HG03159 (cell line): ENCODE results near the gene PATZ1.

Source experiments
- ATAC-seq: cut with Tn5 transposase; IDR thresholded peaks from one replicate; pipeline ENCODE4 v1.9.1; 2021; ENCODE audit warnings: mild to moderate bottlenecking, moderate library complexity; ENCODE audit not compliant: unreplicated experiment

The PATZ1 gene

DNA sequence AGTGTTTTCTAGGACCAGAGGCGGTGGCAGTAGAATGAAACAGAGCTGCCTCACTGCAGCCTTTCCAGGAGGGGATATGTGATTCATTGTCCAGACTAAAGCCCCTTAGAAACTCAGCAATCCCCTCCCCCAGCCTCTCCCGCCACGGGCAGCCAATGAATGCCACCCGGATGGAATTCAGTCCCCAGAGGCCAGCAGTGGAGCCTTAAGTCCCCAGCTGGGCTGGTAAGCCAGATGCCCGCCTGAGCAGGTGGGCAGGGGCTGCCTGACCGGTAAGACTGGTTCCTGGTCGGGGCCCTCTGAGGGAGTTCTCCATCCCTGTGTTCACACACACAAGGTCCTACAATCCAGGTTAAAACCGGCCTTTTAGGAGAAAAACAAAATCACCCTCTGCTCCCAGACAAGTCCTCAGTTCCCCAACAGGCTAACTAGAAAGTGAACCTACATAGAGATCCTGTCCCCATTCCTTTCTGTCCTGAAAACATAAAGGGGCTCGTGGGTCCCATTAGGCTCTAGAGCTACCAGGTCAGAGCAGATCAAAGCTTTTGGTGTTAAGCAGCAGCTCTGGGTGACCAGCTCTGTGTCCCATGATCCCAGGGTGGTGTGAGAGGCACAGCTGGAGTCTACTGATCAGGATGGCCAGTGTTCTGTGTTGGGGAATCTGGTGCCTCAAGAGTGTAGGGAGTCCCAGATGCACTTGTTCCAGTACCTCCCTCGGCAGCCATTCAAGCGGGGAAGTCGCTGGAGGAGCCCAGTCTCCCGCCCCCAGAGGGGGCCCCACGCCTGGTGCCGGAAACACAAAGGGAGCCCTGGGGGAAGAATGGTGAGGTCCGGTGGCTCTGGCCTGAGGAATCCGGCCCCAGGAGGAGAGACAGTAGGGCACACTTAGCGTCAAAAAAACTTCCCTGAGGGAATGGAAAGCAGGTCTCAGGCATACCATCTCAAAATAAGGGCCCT lies 2.6 kb downstream of the PATZ1 start:
- no peak for ATAC-seq

DNA sequence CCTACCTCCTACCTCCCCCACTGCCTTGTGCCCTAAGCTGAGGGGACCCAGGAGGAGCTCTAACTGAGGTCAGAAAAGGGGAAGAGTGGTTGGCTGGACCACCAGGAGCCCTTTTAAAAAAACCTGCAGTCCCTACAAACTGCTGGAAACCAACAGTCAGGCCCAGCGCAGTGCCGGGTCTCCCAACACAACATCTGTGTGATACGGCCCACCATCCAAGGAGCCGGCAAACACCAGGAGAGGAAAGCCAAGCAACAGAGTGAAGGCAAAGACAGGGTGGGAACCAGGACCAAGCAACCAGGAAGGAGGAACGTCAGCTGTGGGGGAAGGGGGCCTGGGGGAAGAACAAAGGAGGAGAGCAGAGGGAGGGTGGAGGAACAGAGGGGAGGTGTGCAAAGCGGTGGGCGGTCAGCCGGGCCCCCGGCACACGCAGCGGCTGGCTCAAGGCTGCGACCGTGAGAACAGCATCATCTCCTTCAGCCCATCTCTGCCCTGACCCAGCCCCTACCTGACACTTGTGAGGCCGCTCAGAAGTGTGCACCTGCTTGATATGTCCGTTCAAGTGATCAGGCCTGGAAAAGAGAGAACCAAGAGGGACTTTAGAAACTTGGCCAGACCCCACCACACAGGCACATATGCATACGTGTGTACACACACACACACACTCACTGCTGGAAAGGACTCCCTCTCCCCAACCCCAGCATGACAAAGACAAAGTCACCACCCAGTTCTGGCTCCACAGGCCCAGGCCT lies 3.6 kb downstream of the PATZ1 start:
- no peak for ATAC-seq

DNA sequence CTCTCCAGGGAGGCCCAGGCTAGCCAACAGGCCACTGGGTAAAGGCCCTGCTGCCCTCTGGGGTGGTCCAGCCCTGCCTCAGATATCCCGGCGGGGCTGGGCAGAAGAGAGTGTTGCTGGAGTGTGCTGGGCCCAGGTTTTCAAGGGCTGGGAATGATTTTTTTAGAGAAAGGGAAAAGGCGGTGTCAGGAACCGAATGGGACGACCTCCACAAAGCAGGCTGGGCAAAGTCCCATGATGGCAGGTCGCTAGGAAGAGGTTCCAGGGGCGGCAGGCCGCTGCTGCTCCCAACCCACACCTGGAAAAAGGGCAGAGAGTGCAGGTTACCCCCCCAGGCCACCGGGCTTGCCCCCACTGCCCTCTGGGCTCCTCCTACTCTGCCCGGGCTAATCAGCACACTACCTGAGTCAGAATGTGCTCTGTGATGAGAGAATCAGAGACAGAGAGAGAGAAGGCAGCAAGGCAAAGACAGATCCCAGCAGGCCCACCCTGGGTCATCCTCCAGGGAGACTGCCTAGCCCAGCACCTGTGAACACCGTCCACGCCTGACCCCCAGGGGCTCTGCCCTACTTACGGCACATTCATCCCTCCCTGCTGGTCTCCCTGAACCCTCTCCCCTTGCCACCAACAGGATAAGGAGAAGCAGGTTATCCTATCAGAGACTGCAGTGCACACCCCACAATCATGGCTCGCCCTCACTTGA lies 4.6 kb downstream of the PATZ1 start:
- ATAC-seq = no peak

- no peak for ATAC-seq
Observed at GRCh38 chr22:31340765-31341247, 5.3 kb downstream of the PATZ1 start.

DNA sequence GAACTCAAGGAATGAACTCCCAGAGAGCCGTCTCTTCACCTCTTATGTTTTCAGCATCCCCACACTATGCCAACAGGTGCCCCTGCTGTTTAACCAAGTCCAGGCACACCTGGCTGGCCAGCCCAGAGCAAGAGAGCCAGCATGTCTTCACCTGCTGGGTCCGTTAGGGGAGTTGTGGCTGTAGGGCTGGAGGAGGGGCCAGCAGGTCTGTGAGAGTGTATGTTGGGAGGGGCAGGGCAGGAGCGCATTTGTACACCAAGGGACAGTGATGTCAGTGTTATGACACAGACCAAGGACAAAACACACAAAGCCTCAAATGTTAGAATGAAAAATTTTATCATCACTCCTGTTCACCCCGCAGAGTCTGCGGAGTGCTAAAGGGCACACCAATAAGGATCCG lies 5.8 kb downstream of the PATZ1 start:
- ATAC-seq = no peak

DNA sequence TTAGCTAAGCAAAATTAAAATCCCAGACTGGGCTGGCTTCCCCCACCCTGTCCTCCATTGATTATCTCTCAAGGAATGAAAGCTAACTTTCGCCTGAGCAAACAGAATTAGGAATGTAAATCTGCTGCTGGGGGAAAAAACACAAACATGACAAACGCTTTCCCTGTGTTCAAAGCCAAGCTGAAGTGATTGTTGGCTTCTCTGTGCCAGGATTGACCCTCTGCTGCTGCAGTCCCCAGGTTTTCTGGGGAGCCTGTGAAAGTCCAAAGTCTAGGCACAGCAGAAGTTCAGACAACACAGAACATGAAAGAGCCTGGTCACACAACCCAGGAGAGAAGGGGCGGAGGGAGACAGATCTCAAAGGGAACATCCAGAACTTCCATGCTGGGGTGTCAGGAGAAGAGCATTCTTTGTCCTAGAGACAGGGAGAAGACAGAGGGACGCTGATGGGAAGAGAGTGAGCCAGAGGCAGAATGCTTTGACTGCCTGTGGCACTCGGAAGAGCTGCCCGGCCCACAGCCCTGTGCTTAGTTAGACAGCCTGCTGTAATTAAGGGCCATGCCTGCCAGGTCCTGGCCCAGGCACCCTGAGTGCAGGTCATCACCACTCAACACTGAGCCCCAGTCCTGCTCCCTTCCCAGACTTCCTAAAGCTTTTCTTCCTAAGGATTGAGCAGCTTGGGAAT lies 6.9 kb downstream of the PATZ1 start:
- no peak for ATAC-seq

GRCh38 chr22:31337178-31337577 lies 9.0 kb downstream of the PATZ1 start:
- ATAC-seq = no peak

DNA sequence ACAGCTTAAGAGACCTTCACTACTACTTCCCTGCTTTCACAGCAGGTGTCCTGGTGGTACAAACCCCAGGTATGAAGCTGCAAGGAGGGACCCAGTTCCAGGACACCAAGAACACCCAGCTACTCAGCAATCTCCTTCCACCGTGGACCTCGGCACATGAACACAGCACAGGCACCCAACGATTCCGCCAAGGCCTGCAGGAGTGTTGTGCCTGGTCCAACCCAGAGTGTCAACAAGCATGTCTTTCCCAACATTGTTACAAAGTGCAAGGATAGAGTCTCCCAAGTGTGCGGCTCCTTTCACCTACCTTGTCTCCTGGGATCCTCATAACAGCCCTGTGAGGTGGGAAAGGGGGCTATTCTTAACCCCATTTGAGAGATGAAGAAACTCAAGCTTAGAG lies 11.8 kb downstream of the PATZ1 start:
- ATAC-seq = no peak

GRCh38 chr22:31333641-31334040 lies 12.5 kb downstream of the PATZ1 start:
- no peak for ATAC-seq

GRCh38 chr22:31332886-31333285 lies 13.3 kb downstream of the PATZ1 start:
- no peak for ATAC-seq

GRCh38 chr22:31332010-31332409 lies 14.1 kb downstream of the PATZ1 start:
- ATAC-seq = no peak

GRCh38 chr22:31329453-31330215 lies 16.5 kb downstream of the PATZ1 start:
- no peak for ATAC-seq

DNA sequence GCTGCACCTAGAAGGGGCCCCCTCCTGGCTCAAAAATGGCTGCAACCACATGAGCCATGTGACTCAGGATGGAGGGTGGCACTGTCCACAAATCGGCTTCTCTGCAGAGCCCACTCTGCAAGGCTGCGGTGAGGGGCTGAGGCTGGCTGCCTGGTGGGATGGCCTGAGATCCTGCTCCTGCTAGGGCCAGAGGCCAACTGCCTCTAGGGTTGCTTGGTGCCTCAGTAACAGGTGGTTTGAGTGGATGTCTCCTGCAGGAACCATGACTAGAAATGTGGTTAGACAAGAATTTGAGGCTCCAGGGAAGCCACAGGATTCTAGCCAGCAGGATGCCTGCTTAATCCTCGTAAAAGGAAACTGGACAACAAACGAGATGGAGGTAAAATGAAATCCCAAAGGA lies 17.1 kb downstream of the PATZ1 start:
- ATAC-seq = no peak

DNA sequence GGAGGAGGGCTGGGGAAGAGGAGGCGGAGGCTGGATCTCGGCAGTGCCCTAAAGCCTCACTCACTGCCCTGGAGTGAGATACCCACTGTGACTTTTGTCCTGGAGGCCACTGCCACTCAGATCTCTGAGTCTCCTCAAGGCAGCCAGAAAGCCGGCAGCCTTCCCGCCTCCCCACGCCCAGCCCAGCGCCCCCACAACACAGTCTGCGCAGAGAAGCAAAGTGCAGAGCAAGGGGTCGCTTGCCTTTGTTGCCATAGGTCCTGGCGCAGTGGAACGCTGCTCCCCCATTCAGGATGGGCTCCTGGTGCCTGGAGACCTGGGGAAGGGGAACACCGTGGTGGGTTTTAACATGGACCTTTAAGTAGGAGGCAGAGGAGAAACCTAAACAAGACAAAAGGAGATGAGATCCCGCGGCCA lies 17.6 kb downstream of the PATZ1 start:
- ATAC-seq = no peak

DNA sequence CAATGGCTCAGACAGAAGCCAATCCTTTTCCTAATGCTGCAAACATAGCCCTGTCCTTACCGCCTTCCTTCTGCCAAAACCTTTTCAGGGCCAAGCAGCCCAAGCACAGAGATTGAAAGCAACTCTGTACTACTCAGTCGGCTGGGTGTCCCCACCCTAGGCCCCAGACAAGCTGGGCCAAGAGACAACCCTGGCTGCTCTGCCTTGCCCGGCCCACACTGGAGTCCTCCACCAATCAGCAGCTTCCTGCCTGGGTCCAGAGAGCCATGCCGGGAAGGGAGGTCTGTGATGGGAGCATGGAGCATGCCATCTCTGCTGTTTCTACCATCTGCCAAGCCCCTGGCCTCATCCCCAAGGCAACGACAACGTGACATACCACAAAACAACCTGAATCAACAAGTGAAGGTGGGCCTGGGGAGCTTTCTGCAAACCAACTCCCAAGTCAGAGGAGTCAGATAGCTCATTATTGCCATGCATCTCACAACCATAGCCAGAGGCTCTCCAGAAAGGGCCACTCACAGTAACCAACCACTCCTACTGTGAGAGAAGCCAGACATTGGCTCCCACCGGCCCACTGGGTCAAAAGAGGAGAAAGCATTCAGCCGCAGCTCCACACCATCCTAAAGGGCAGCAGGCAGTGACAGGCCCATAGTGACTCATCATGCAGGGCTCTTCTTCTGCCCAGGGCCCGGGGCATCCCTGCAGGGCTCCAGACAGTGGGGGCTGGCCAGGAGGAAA lies 18.2 kb downstream of the PATZ1 start:
- no peak for ATAC-seq

GRCh38 chr22:31326877-31327276 lies 19.3 kb downstream of the PATZ1 start:
- ATAC-seq = no peak

DNA sequence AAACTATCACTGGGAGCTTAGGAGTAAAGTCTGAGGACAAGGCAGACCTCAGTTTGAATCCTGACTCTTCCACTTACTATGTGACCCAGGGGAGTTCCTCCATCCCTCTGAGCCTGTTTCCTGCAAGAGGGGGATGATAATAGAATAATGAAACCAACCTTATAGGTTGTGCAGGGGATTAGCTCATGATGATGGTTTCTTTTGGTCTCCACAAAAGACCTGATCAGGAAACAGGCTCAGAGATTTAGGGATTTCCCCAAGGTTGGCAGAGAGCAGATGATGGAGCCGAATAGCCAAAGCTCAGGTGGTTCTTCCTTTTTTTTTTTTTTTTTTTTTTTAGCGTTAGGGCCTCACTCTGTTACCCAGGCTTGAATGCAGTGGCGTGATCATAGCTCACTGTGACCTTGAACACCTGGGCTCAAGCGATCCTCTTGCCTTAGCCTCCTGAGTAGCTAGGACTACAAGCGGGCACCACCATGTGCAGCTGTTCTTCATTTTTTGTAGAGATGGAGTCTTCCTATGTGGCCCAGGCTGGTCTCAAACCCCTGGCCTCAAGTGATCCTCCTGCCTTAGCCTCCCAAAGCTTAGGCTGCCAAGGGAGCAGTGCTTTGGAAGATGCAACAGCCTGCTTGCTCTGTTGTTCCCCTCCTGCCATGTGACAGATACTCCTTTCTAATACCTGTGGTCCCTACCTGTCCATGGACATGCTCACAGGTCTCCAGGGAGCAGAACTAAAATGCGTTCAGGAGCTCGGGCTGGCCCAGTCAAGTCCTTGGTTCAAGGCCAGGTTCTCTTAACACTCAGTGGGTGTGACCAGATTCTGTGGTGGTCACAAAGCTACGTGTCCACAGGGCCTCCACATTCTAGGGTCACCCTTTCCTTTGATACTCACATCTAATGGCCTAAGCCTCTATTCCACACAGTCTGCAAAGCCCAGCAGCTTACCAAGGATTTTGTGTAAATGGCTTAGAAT lies 22.3 kb downstream of the PATZ1 start:
- ATAC-seq = no peak

- no peak for ATAC-seq
Observed at GRCh38 chr22:31321421-31321820, 24.7 kb downstream of the PATZ1 start.
